DOHH2 (cell line): Measurements from ENCODE around the gene TMEM61.

Experiments
- H3F3A ChIP-seq: fragments of 200-600 bp; sonication (generic), shearing (Covaris generic); 2 replicates; pipeline ENCODE4 v1.6.0; 2016; ENCODE audit warnings: antibody characterized with exemption, mild to moderate bottlenecking; ENCODE audit not compliant: control insufficient read depth, insufficient read depth
- H3K27ac ChIP-seq: fragments of 200-600 bp; sonication (generic); 2 replicates; pipeline ENCODE4 v1.5.1; 2014; ENCODE audit warnings: low read depth, mild to moderate bottlenecking, low read length, moderate library complexity
- H3K27me3 ChIP-seq: fragments of 200-600 bp; sonication (generic); 2 replicates; pipeline ENCODE4 v1.6.1; 2014; ENCODE audit warnings: mild to moderate bottlenecking, low read length, mixed read lengths; ENCODE audit not compliant: control insufficient read depth
- H3K36me3 ChIP-seq: fragments of 200-600 bp; sonication (generic); 2 replicates; pipeline ENCODE4 v1.6.1; 2014; ENCODE audit warnings: mild to moderate bottlenecking, low read length, moderate library complexity, mixed read lengths; ENCODE audit not compliant: control insufficient read depth
- H3K4me1 ChIP-seq: fragments of 200-600 bp; sonication (generic); 2 replicates; pipeline ENCODE4 v1.6.1; 2014; ENCODE audit warnings: mild to moderate bottlenecking, low read length, mixed read lengths; ENCODE audit not compliant: control insufficient read depth
- H3K4me2 ChIP-seq: fragments of 200-600 bp; sonication (generic); 2 replicates; pipeline ENCODE4 v1.6.0; 2014; ENCODE audit warnings: mild to moderate bottlenecking, low read length, moderate library complexity
- H3K4me3 ChIP-seq: fragments of 200-600 bp; sonication (generic); 2 replicates; pipeline ENCODE4 v1.5.1; 2014; ENCODE audit warnings: mild to moderate bottlenecking, low read length, mixed read lengths
- H3K79me2 ChIP-seq: fragments of 200-600 bp; sonication (generic); 2 replicates; pipeline ENCODE4 v1.6.1; 2014; ENCODE audit warnings: mild to moderate bottlenecking, low read length, mixed read lengths; ENCODE audit not compliant: control insufficient read depth
- H3K9me2 ChIP-seq: fragments of 200-600 bp; sonication (generic); replicated peaks from 2 replicates; pipeline ENCODE4 v1.6.1; 2014; ENCODE audit warnings: mild to moderate bottlenecking, low read length, mixed read lengths; ENCODE audit not compliant: control insufficient read depth
- H3K9me3 ChIP-seq: fragments of 200-600 bp; sonication (generic); 2 replicates; pipeline ENCODE4 v1.6.1; 2014; ENCODE audit warnings: antibody characterized with exemption, low read length, mixed read lengths; ENCODE audit not compliant: control insufficient read depth, insufficient read depth
- H4K20me1 ChIP-seq: fragments of 200-600 bp; sonication (generic); 2 replicates; pipeline ENCODE4 v1.6.0; 2014; ENCODE audit warnings: low read depth, mild to moderate bottlenecking, antibody characterized with exemption, low read length, moderate library complexity; ENCODE audit not compliant: control insufficient read depth, insufficient read depth
- CTCF ChIP-seq: fragments of 200-600 bp; sonication (generic); IDR thresholded peaks from one replicate; pipeline ENCODE4 v1.5.1; 2014; ENCODE audit warnings: antibody characterized with exemption, mild to moderate bottlenecking, low read depth, low read length; ENCODE audit not compliant: poor library complexity, severe bottlenecking
- EZH2phosphoT487 ChIP-seq: fragments of 200-600 bp; sonication (generic); IDR thresholded peaks from 2 replicates; pipeline ENCODE4 v1.6.1; 2017; ENCODE audit warnings: borderline replicate concordance, mild to moderate bottlenecking, antibody characterized with exemption, low read length, moderate library complexity, mixed read lengths

TMEM61 gene

GRCh38 chr1:54953846-54954245, 26.6 kb upstream of the TMEM61 start:
- Histone ChIP-seq H3K9me2 (no peaks in the 10 kb centered on the region), H3K27me3 (peaks cover 13% of the 10 kb centered on the region), H3F3A (no peaks in the 10 kb centered on the region), H3K4me3 (no peak overlapping the region), H4K20me1 (no peaks in the 10 kb centered on the region), H3K79me2 (no peaks in the 10 kb centered on the region), H3K9me3 (no peaks in the 10 kb centered on the region), H3K4me1 (no peaks in the 10 kb centered on the region), H3K36me3 (no peaks in the 10 kb centered on the region), H3K4me2 (no peak overlapping the region), H3K27ac (no peak overlapping the region)
- TF ChIP-seq EZH2phosphoT487 (no peak), CTCF (no peak)

GRCh38 chr1:54955359-54955758, 25.1 kb upstream of the TMEM61 start:
- Histone ChIP-seq H4K20me1 (no peaks in the 10 kb centered on the region), H3K4me2 (no peak overlapping the region), H3K9me2 (no peaks in the 10 kb centered on the region), H3F3A (no peaks in the 10 kb centered on the region), H3K79me2 (no peaks in the 10 kb centered on the region), H3K36me3 (no peaks in the 10 kb centered on the region), H3K9me3 (no peaks in the 10 kb centered on the region), H3K27ac (no peak overlapping the region), H3K4me3 (no peak overlapping the region), H3K27me3 (peaks cover 13% of the 10 kb centered on the region), H3K4me1 (no peaks in the 10 kb centered on the region)
- TF ChIP-seq EZH2phosphoT487 = no peak
- no peak for TF ChIP-seq CTCF

GRCh38 chr1:54956726-54957125, 23.7 kb upstream of the TMEM61 start:
- Histone ChIP-seq H3K9me2 (no peaks in the 10 kb centered on the region), H3K9me3 (no peaks in the 10 kb centered on the region), H3K27me3 (peaks cover 17% of the 10 kb centered on the region), H3K27ac (no peak overlapping the region), H4K20me1 (no peaks in the 10 kb centered on the region), H3K36me3 (no peaks in the 10 kb centered on the region), H3F3A (no peaks in the 10 kb centered on the region), H3K4me1 (no peaks in the 10 kb centered on the region), H3K4me2 (no peak overlapping the region), H3K79me2 (no peaks in the 10 kb centered on the region), H3K4me3 (no peak overlapping the region)
- TF ChIP-seq CTCF (no peak), EZH2phosphoT487 (no peak)

- TF ChIP-seq EZH2phosphoT487 = no peak
- no peak for TF ChIP-seq CTCF
- no peak overlapping the region for H3K4me3 ChIP-seq
- H3K9me2 ChIP-seq = no peaks in the 10 kb centered on the region
- H3K27ac ChIP-seq = no peak overlapping the region
- no peaks in the 10 kb centered on the region for H3F3A ChIP-seq
- H4K20me1 ChIP-seq = no peaks in the 10 kb centered on the region
- no peaks in the 10 kb centered on the region for H3K9me3 ChIP-seq
- no peaks in the 10 kb centered on the region for H3K79me2 ChIP-seq
- no peaks in the 10 kb centered on the region for H3K36me3 ChIP-seq
- H3K4me2 ChIP-seq = no peak overlapping the region
- no peaks in the 10 kb centered on the region for H3K4me1 ChIP-seq
- H3K27me3 ChIP-seq = peaks cover 21% of the 10 kb centered on the region
These were observed 21.2 kb upstream of the TMEM61 start for GRCh38 chr1:54959241-54959640.
